PC-9 (cell line): Measurements from ENCODE around the gene LRP1B.

Source experiments
- EZH2 ChIP-seq: fragments of 200-600 bp; sonication (generic); IDR thresholded peaks from 2 replicates; pipeline ENCODE4 v1.8.0; 2017; ENCODE audit warnings: antibody characterized with exemption, low read depth
- TF ChIP-seq, protein P1 (sequence below): fragments of 200-600 bp; sonication (generic); conservative IDR thresholded peaks from 2 replicates; pipeline ENCODE4 v1.6.1; 2017; ENCODE audit warnings: mixed run types, antibody characterized with exemption, mild to moderate bottlenecking, moderate library complexity

DNA sequence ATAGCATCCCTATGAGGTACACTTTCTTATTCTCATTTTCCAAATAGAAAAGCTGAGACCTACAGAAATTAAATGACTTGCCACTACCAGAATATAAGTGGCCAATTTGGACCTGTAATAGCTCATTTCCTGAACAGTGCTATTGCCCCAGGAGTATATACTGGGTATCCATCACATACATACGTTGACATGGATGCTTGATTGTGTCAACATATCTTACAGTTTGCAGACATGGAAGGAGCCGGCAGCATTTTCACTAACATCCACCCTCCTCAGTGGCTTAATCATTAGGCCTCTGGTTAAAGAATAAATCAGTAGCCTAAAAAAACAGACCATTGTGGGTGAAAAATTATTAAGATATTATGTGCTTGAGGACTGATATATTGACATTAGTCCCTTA lies 829.3 kb downstream of the LRP1B start:
- TF ChIP-seq, protein P1, sequence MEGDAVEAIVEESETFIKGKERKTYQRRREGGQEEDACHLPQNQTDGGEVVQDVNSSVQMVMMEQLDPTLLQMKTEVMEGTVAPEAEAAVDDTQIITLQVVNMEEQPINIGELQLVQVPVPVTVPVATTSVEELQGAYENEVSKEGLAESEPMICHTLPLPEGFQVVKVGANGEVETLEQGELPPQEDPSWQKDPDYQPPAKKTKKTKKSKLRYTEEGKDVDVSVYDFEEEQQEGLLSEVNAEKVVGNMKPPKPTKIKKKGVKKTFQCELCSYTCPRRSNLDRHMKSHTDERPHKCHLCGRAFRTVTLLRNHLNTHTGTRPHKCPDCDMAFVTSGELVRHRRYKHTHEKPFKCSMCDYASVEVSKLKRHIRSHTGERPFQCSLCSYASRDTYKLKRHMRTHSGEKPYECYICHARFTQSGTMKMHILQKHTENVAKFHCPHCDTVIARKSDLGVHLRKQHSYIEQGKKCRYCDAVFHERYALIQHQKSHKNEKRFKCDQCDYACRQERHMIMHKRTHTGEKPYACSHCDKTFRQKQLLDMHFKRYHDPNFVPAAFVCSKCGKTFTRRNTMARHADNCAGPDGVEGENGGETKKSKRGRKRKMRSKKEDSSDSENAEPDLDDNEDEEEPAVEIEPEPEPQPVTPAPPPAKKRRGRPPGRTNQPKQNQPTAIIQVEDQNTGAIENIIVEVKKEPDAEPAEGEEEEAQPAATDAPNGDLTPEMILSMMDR, result no peak
- TF ChIP-seq EZH2, result no peak
